ENCODE data around the gene SIDT2. TPM values are rescaled to one million over a fixed set of nuclear protein-coding genes. Genes with fewer than 3 reads are reported as not detected.
"Not testable (repeated sequence)": the region's sequence is repeated elsewhere in the genome, so short reads cannot be mapped to it uniquely, and the experiment has no call there.

SIDT2 gene
- total RNA-seq, 1 donor from 2014 or later, result 53.1 TPM

- no peak for DNase-seq (ENCODE audit: extremely low spot score, unreplicated experiment)
- Mint-ChIP-seq H3K27me3 (no peaks in the 10 kb centered on the region), H3K4me1 (ENCODE audit: unreplicated experiment) (peaks cover 4% of the 10 kb centered on the region), H3K27ac (peak overlapping the region; percentile 67), H3K36me3 (peaks cover 11% of the 10 kb centered on the region), H3K4me3 (no peak overlapping the region), H3K9me3 (no peaks in the 10 kb centered on the region)
- TF ChIP-seq CTCF (conservative IDR thresholded peaks at IDR 0.05), result no peak
Observed at GRCh38 chr11:117205211-117205818, 26.8 kb downstream of the SIDT2 start.

GRCh38 chr11:117206111-117206510 lies 27.6 kb downstream of the SIDT2 start:
- not testable (repeated sequence) for H3K4me3 Mint-ChIP-seq; H3K27ac Mint-ChIP-seq; H3K9me3 Mint-ChIP-seq; H3K27me3 Mint-ChIP-seq; DNase-seq (ENCODE audit: extremely low spot score, unreplicated experiment); H3K4me1 Mint-ChIP-seq (ENCODE audit: unreplicated experiment)
- peaks cover 11% of the 10 kb centered on the region for H3K36me3 Mint-ChIP-seq

GRCh38 chr11:117206859-117207258 lies 28.3 kb downstream of the SIDT2 start:
- not testable (repeated sequence) for DNase-seq (ENCODE audit: extremely low spot score, unreplicated experiment); H3K4me1 Mint-ChIP-seq (ENCODE audit: unreplicated experiment); H3K27me3 Mint-ChIP-seq; H3K4me3 Mint-ChIP-seq; H3K27ac Mint-ChIP-seq; H3K9me3 Mint-ChIP-seq
- H3K36me3 Mint-ChIP-seq, result peaks cover 17% of the 10 kb centered on the region

- H3K27me3 Mint-ChIP-seq; DNase-seq (ENCODE audit: extremely low spot score, unreplicated experiment); H3K27ac Mint-ChIP-seq; H3K4me1 Mint-ChIP-seq (ENCODE audit: unreplicated experiment); H3K9me3 Mint-ChIP-seq; H3K4me3 Mint-ChIP-seq: not testable (repeated sequence)
- peaks cover 17% of the 10 kb centered on the region for H3K36me3 Mint-ChIP-seq
Observed at GRCh38 chr11:117207481-117207880, 28.9 kb downstream of the SIDT2 start.

GRCh38 chr11:117208710-117209109 lies 30.2 kb downstream of the SIDT2 start:
- H3K4me3 Mint-ChIP-seq; H3K9me3 Mint-ChIP-seq; DNase-seq (ENCODE audit: extremely low spot score, unreplicated experiment); H3K27ac Mint-ChIP-seq; H3K27me3 Mint-ChIP-seq; H3K4me1 Mint-ChIP-seq (ENCODE audit: unreplicated experiment): not testable (repeated sequence)
- H3K36me3 Mint-ChIP-seq, result peaks cover 23% of the 10 kb centered on the region

- H3K4me1 Mint-ChIP-seq (ENCODE audit: unreplicated experiment); H3K27me3 Mint-ChIP-seq; H3K27ac Mint-ChIP-seq; H3K4me3 Mint-ChIP-seq; DNase-seq (ENCODE audit: extremely low spot score, unreplicated experiment); H3K9me3 Mint-ChIP-seq: not testable (repeated sequence)
- peaks cover 24% of the 10 kb centered on the region for H3K36me3 Mint-ChIP-seq
Observed at GRCh38 chr11:117209351-117210125, 31.0 kb downstream of the SIDT2 start.

- Mint-ChIP-seq H3K27me3 (no peaks in the 10 kb centered on the region), H3K36me3 (peaks cover 19% of the 10 kb centered on the region), H3K9me3 (no peaks in the 10 kb centered on the region), H3K4me3 (no peak overlapping the region), H3K27ac (no peak overlapping the region), H3K4me1 (ENCODE audit: unreplicated experiment) (no peaks in the 10 kb centered on the region)
- no peak for TF ChIP-seq CTCF (conservative IDR thresholded peaks at IDR 0.05)
- DNase-seq (ENCODE audit: extremely low spot score, unreplicated experiment), result no peak
Observed at GRCh38 chr11:117210620-117211019, 32.1 kb downstream of the SIDT2 start.

- no peak overlapping the region for H3K4me3 Mint-ChIP-seq
- no peak for DNase-seq (ENCODE audit: extremely low spot score, unreplicated experiment)
- H3K4me1 Mint-ChIP-seq (ENCODE audit: unreplicated experiment), result no peaks in the 10 kb centered on the region
- no peaks in the 10 kb centered on the region for H3K27me3 Mint-ChIP-seq
- no peak for TF ChIP-seq CTCF (conservative IDR thresholded peaks at IDR 0.05)
- H3K36me3 Mint-ChIP-seq, result peaks cover 19% of the 10 kb centered on the region
- no peaks in the 10 kb centered on the region for H3K9me3 Mint-ChIP-seq
- H3K27ac Mint-ChIP-seq, result no peak overlapping the region
Observed at GRCh38 chr11:117212697-117213355, 34.3 kb downstream of the SIDT2 start.
